Esophagus squamous epithelium (tissue), 5 donors: ENCODE data around the gene IAH1. TPM values are rescaled to one million over a fixed set of nuclear protein-coding genes. Genes with fewer than 3 reads are reported as not detected.

Experiments used
- DNase-seq: peaks from one replicate; lab custom pipeline; 2025; lab: John Stamatoyannopoulos, UW
- H3K27ac ChIP-seq, 4 donors: fragments of 200-600 bp; sonication (generic); one replicate each; pipeline ENCODE4 v1.5.1; 2016 to 2019; ENCODE audit warnings: mild to moderate bottlenecking in 1 of 4
- H3K27me3 ChIP-seq, 4 donors: fragments of 200-600 bp; sonication (generic); 1 replicate in 3 of 4; 2 replicates in 1 of 4; pipeline versions ENCODE4 v1.5.1 to v1.6.0; 2017 to 2021; ENCODE audit warnings: antibody characterized with exemption in 1 of 4
- H3K36me3 ChIP-seq, 3 donors: fragments of 200-600 bp; sonication (generic); one replicate each; pipeline ENCODE4 v1.5.1; 2016 to 2019
- H3K4me1 ChIP-seq, 3 donors: fragments of 200-600 bp; sonication (generic); one replicate each; pipeline ENCODE4 v1.5.1; 2017 to 2019
- H3K4me3 ChIP-seq, 4 donors: fragments of 200-600 bp; sonication (generic); 1 replicate in 3 of 4; 2 replicates in 1 of 4; pipeline ENCODE4 v1.5.1; 2016 to 2019; ENCODE audit warnings: mild to moderate bottlenecking in 2 of 4, moderate library complexity in 1 of 4
- H3K9me3 ChIP-seq, 3 donors: fragments of 200-600 bp; sonication (generic); one replicate each; pipeline ENCODE4 v1.5.1; 2016 to 2019
- CTCF ChIP-seq, 6 experiments: fragments of 450-650 bp in 4 of 6; fragments of 200-600 bp in 2 of 6; sonication (generic) in 2 of 6; IDR thresholded peaks; one replicate each; pipeline ENCODE4 v1.5.1; 2016 to 2019; ENCODE audit warnings: antibody characterized with exemption in 6 of 6, mild to moderate bottlenecking in 4 of 6, moderate library complexity in 4 of 6
- POLR2A ChIP-seq, 4 donors: fragments of 450-650 bp; IDR thresholded peaks; one replicate each; pipeline ENCODE4 v1.6.1; 2017; ENCODE audit warnings: antibody characterized with exemption in 4 of 4, mild to moderate bottlenecking in 4 of 4, moderate library complexity in 3 of 4
- WGBS, 2 donors: methylation state at CpG; one replicate each; pipeline ENCODE4 v1.1.5; 2018; 5-methylcytosine and 5-hydroxymethylcytosine counted together
- intact Hi-C: fragments of 100-400 bp; cut with DNase I; formaldehyde crosslinking; loops from one replicate; pipeline ENCODE4 v1.15.0; 2022
- total RNA-seq, 4 donors: library from RNA; depleted of rRNA; stranded (reverse); fragments of >200 nt; gene quantifications; one replicate each; pipeline ENCODE4 v1.1.0, GENCODE V29; 2016
- donor health status: DM: yes; HTN: yes; CAD: no.

The IAH1 gene
- total RNA-seq, 4 donors from 2014 or later = 6.0 to 47.9 (median 25.2) TPM

- DNase-seq = no peak
- intact Hi-C loops = no loop called here
- Histone ChIP-seq H3K9me3 (no peaks in the 10 kb centered on the region), H3K4me1 (peaks cover 8 to 42% (median 12%) of the 10 kb centered on the region in 3 donors), H3K27me3 (no peaks in the 10 kb centered on the region), H3K36me3 (peaks cover 9 to 61% (median 26%) of the 10 kb centered on the region in 3 donors), H3K4me3 (no peak overlapping the region), H3K27ac (no peak overlapping the region)
- TF ChIP-seq CTCF (IDR thresholded peaks at IDR 0.05) = no peak
- TF ChIP-seq POLR2A (IDR thresholded peaks at IDR 0.05) = no peak
- WGBS, 2 donors = 77 to 80% methylated on average over 7 of the region's 7 CpGs
Measured at GRCh38 chr2:9477914-9478313, 3.6 kb downstream of the IAH1 start.

DNA sequence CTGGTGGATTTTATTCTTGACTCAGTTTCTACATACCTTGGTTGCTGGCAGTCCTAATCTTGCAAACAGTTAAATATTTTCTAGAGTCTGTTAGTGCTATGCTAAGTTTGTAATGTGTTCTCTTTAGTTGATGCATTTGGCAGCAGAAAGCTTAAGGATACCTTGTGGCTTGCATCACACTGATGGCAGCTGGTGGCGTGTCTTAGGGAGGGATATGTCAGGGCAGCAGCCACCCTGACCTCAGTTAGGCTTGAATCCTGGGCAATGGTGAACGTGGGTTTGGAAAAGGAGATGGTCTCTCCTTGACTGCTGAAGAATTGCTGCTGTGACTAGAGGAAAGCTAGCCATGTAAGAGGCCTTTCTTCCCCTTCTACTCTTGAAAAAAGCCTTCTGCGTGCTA, 4.2 kb downstream of the IAH1 start:
- Histone ChIP-seq H3K4me3 (no peak overlapping the region), H3K36me3 (peaks cover 15 to 67% (median 32%) of the 10 kb centered on the region in 3 donors), H3K9me3 (no peaks in the 10 kb centered on the region), H3K27me3 (no peaks in the 10 kb centered on the region), H3K4me1 (peaks cover 6 to 37% (median 12%) of the 10 kb centered on the region in 3 donors), H3K27ac (no peak overlapping the region)
- TF ChIP-seq CTCF (IDR thresholded peaks at IDR 0.05) = no peak
- TF ChIP-seq POLR2A (IDR thresholded peaks at IDR 0.05) = no peak
- 67 to 83% methylated on average over 2 to 3 of the region's 3 CpGs for WGBS, 2 donors
- no peak for DNase-seq
- intact Hi-C loops = no loop called here

DNA sequence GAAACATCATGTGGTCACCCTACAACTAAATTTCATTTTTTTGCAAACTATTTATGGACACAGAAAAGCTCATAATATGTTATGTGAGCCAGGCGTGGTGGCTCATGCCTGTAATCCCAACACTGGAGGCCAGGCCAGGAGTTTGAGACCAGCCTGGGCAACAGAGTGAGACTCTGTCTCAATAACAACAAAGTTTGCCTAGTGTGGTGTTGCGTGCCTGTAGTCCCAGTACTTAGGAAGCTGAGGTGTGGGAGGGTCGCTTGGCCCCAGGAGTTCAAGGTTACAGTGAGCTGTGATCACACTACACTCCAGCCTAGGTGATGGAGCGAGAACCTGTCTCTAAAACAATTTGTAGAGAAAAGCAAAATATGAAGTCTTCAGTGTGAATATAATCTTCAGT, 5.8 kb downstream of the IAH1 start:
- 92 to 94% methylated on average over 4 of the region's 4 CpGs for WGBS, 2 donors
- Histone ChIP-seq H3K36me3 (peaks cover 20 to 83% (median 46%) of the 10 kb centered on the region in 3 donors), H3K27ac (no peak overlapping the region), H3K4me3 (no peak overlapping the region), H3K27me3 (no peaks in the 10 kb centered on the region), H3K9me3 (no peaks in the 10 kb centered on the region), H3K4me1 (peaks cover 0 to 28% (median 9%) of the 10 kb centered on the region in 3 donors)
- TF ChIP-seq POLR2A (IDR thresholded peaks at IDR 0.05) = no peak
- intact Hi-C loops = no loop called here
- DNase-seq = no peak

DNA sequence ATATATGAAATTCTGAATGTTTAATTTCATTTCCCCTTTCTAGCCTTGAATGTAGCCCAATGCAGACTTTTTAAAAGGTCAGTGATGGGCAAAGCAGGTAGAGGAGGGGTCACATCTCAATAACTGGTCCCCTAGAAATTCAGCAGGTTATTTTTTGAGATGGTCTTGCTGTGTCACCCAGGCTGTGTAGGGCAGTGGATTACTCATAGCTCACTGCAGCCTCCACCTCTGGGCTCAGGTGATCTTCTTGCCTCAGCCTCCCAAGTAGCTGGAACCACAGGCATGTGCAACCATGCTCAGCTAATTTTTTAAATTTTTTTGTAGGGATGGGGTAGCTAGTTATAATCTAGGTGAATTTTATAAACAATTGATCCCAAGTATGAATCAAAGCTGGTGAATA, 8.8 kb downstream of the IAH1 start:
- no peak overlapping the region for H3K27ac ChIP-seq
- no peaks in the 10 kb centered on the region for H3K9me3 ChIP-seq
- DNase-seq = no peak
- TF ChIP-seq POLR2A (IDR thresholded peaks at IDR 0.05) (no peak), CTCF (IDR thresholded peaks at IDR 0.05) (no peak)
- H3K36me3 ChIP-seq = peaks cover 20 to 99% (median 63%) of the 10 kb centered on the region in 3 donors
- H3K4me1 ChIP-seq = peaks cover 0 to under 1% (median 0%) of the 10 kb centered on the region in 3 donors
- H3K27me3 ChIP-seq = no peaks in the 10 kb centered on the region
- intact Hi-C loops = no loop called here
- H3K4me3 ChIP-seq = no peak overlapping the region

GRCh38 chr2:9484533-9484932, 10.2 kb downstream of the IAH1 start:
- intact Hi-C loops = no loop called here
- TF ChIP-seq CTCF (IDR thresholded peaks at IDR 0.05) (no peak), POLR2A (IDR thresholded peaks at IDR 0.05) (no peak)
- Histone ChIP-seq H3K27ac (no peak overlapping the region), H3K9me3 (no peaks in the 10 kb centered on the region), H3K36me3 (peaks cover 20 to 99% (median 66%) of the 10 kb centered on the region in 3 donors), H3K4me1 (no peaks in the 10 kb centered on the region), H3K4me3 (no peak overlapping the region), H3K27me3 (no peaks in the 10 kb centered on the region)
- DNase-seq = no peak
- 83 to 87% methylated on average over 5 of the region's 5 CpGs for WGBS, 2 donors
